CD4-positive, alpha-beta memory T cell (primary cell): ENCODE measurements around the gene COL23A1. TPM values are rescaled to one million over a fixed set of nuclear protein-coding genes. Genes with fewer than 3 reads are reported as not detected.
A peak's percentile ranks its signal among the peaks of the same experiment; 100 is the strongest.

ENCODE experiments used
- CTCF ChIA-PET: fragments of 350-600 bp; sonication (Branson Sonifier 250); formaldehyde crosslinking; loops from one replicate; lab custom pipeline; 2021; ENCODE audit warnings: inconsistent platforms; ENCODE audit not compliant: partially characterized antibody; lab: Charles Lee
- POLR2A ChIA-PET: fragments of 350-600 bp; sonication (Branson Sonifier 250); formaldehyde crosslinking; loops from one replicate; lab custom pipeline; 2021; ENCODE audit not compliant: partially characterized antibody; lab: Charles Lee
- DNase-seq, 5 donors: peaks; one replicate each; pipeline versions ENCODE4 v3.0.0 to v3.0.0-alpha.2; 2020 to 2022; ENCODE audit warnings: mixed read lengths in 1 of 5
- H3K27ac ChIP-seq: one replicate; pipeline ENCODE4 v1.7.0; 2013; ENCODE audit warnings: low read depth, low read length
- H3K27me3 ChIP-seq: 2 replicates; pipeline ENCODE4 v1.7.0; 2013; ENCODE audit warnings: mild to moderate bottlenecking, low read length, moderate library complexity; ENCODE audit not compliant: insufficient read depth
- H3K36me3 ChIP-seq: 2 replicates; pipeline ENCODE4 v1.7.0; 2013; ENCODE audit warnings: mild to moderate bottlenecking, low read length, moderate library complexity; ENCODE audit not compliant: insufficient read depth
- H3K4me1 ChIP-seq: 2 replicates; pipeline ENCODE4 v1.7.0; 2013; ENCODE audit warnings: mild to moderate bottlenecking, low read length, moderate library complexity; ENCODE audit not compliant: insufficient read depth
- H3K4me3 ChIP-seq, 2 donors: one replicate each; pipeline ENCODE4 v1.7.0; 2013; ENCODE audit warnings: low read length in 2 of 2, mild to moderate bottlenecking in 1 of 2
- H3K9me3 ChIP-seq, 2 donors: one replicate each; pipeline ENCODE4 v1.7.0; 2013; ENCODE audit warnings: low read length in 2 of 2, control low read depth in 1 of 2; ENCODE audit not compliant: control insufficient read depth in 1 of 2
- H3K27ac Mint-ChIP-seq, 7 donors: one replicate each; pipeline ENCODE4 v1.8.0; 2020 to 2021; ENCODE audit warnings: mixed read lengths in 7 of 7, mild to moderate bottlenecking in 6 of 7, inconsistent platforms in 3 of 7, moderate library complexity in 3 of 7
- H3K27me3 Mint-ChIP-seq, 2 donors: one replicate each; pipeline ENCODE4 v1.8.0; 2020 to 2021; ENCODE audit warnings: mixed read lengths in 2 of 2
- H3K36me3 Mint-ChIP-seq, 2 donors: one replicate each; pipeline ENCODE4 v1.8.0; 2020 to 2021; ENCODE audit warnings: mixed read lengths in 2 of 2, inconsistent platforms in 1 of 2, mild to moderate bottlenecking in 1 of 2
- H3K4me1 Mint-ChIP-seq, 4 donors: one replicate each; pipeline ENCODE4 v1.8.0; 2020 to 2021; ENCODE audit warnings: mixed read lengths in 4 of 4, mild to moderate bottlenecking in 1 of 4
- H3K4me3 Mint-ChIP-seq, 8 donors: one replicate each; pipeline ENCODE4 v1.8.0; 2020 to 2021; ENCODE audit warnings: mixed read lengths in 8 of 8, mild to moderate bottlenecking in 7 of 8, moderate library complexity in 6 of 8, inconsistent platforms in 3 of 8
- H3K9me3 Mint-ChIP-seq, 8 donors: one replicate each; pipeline ENCODE4 v1.8.0; 2020 to 2021; ENCODE audit warnings: mixed read lengths in 8 of 8, mild to moderate bottlenecking in 5 of 8, inconsistent platforms in 3 of 8, moderate library complexity in 1 of 8
- intact Hi-C: fragments of 100-400 bp; cut with micrococcal nuclease; formaldehyde crosslinking; loops from one replicate; pipeline ENCODE4 v1.15.1; 2023
- polyA plus RNA-seq, 2 donors: library from polyadenylated mRNA; unstranded; fragments of 300-500 nt; fragmentation: Illumina TruSeq; gene quantifications; one replicate each; pipeline ENCODE4 v1.2.3, GENCODE V29; 2021
- total RNA-seq, 2 experiments: library from RNA; stranded (reverse); gene quantifications; one replicate each; pipeline ENCODE4 v1.2.3, GENCODE V29; 2021

Gene COL23A1
- total and polyA plus RNA-seq, 4 experiments from 2014 or later, result 0.17 to 0.25 TPM; not detected in 2

GRCh38 chr5:178582291-178582690, 7.9 kb downstream of the COL23A1 start:
- Histone ChIP-seq H3K27ac (no peak overlapping the region), H3K9me3 (no peaks in the 10 kb centered on the region), H3K36me3 (no peaks in the 10 kb centered on the region), H3K27me3 (peaks cover 3% of the 10 kb centered on the region), H3K4me3 (no peak overlapping the region), H3K4me1 (no peaks in the 10 kb centered on the region)
- ChIA-PET CTCF (no interaction called here), POLR2A (no interaction called here)
- no peak overlapping the region for H3K4me3 Mint-ChIP-seq
- H3K36me3 Mint-ChIP-seq, result no peaks in the 10 kb centered on the region
- H3K27ac Mint-ChIP-seq, result no peak overlapping the region
- peaks cover 24 to 26% of the 10 kb centered on the region in 2 donors for H3K27me3 Mint-ChIP-seq
- H3K4me1 Mint-ChIP-seq, result no peaks in the 10 kb centered on the region
- intact Hi-C loops, result no loop called here
- DNase-seq, result no peak
- H3K9me3 Mint-ChIP-seq, result no peaks in the 10 kb centered on the region

- Mint-ChIP-seq H3K27ac (no peak overlapping the region), H3K9me3 (no peaks in the 10 kb centered on the region), H3K27me3 (peaks cover 20 to 24% of the 10 kb centered on the region in 2 donors), H3K36me3 (no peaks in the 10 kb centered on the region), H3K4me3 (no peak overlapping the region), H3K4me1 (no peaks in the 10 kb centered on the region)
- no peak overlapping the region for H3K4me3 ChIP-seq
- H3K27ac ChIP-seq, result no peak overlapping the region
- DNase-seq, result no peak
- H3K36me3 ChIP-seq, result no peaks in the 10 kb centered on the region
- H3K27me3 ChIP-seq, result peaks cover 3% of the 10 kb centered on the region
- no peaks in the 10 kb centered on the region for H3K9me3 ChIP-seq
- ChIA-PET CTCF (no interaction called here), POLR2A (no interaction called here)
- H3K4me1 ChIP-seq, result no peaks in the 10 kb centered on the region
- intact Hi-C loops, result no loop called here
These were observed 8.6 kb downstream of the COL23A1 start for GRCh38 chr5:178581621-178582020.

DNA sequence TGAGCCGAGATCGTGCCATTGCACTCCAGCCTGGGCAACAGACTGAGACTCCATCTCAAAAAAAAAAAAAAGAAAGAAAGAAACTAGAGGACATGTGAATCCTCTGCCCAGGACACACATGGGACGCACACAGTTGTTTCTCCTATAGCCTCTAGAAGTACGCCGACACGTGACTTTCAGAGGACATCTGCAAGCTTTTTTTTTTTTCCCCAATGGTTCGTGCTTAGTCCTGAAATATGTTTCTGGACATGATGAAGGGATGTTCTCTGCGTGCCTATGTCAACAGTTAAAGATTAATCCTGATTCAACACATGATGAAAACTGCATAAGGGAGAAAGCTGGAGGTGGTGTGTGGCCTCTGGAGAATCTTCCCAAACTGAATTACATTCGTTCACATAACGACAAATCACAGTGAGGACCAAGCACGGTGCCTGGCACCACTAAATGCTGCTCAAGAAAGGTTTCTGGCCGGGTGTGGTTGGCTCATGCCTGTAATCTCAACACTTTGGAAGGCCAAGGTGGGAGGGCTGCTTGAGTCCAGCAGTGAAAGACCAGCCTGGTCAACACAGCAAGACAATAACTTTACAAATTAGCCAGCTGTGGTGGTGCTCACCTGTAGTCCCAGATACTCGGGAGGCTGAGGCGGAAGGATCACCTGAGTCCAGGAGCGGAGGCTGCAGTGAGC, 9.8 kb downstream of the COL23A1 start:
- H3K27ac ChIP-seq, result no peak overlapping the region
- H3K4me3 Mint-ChIP-seq, result no peak overlapping the region
- H3K4me1 ChIP-seq, result no peaks in the 10 kb centered on the region
- H3K27me3 ChIP-seq, result peaks cover 3% of the 10 kb centered on the region
- H3K27ac Mint-ChIP-seq, result no peak overlapping the region
- no peak overlapping the region for H3K4me3 ChIP-seq
- ChIA-PET POLR2A (no interaction called here), CTCF (no interaction called here)
- peaks cover 18 to 28% of the 10 kb centered on the region in 2 donors for H3K27me3 Mint-ChIP-seq
- DNase-seq, result no peak
- H3K36me3 Mint-ChIP-seq, result no peaks in the 10 kb centered on the region
- H3K9me3 Mint-ChIP-seq, result peaks cover 0 to 1% (median 0%) of the 10 kb centered on the region in 8 donors
- intact Hi-C loops, result no loop called here
- H3K36me3 ChIP-seq, result no peaks in the 10 kb centered on the region
- H3K4me1 Mint-ChIP-seq, result peaks cover 0 to 1% (median 0%) of the 10 kb centered on the region in 4 donors
- no peaks in the 10 kb centered on the region for H3K9me3 ChIP-seq

GRCh38 chr5:178577944-178578343, 12.2 kb downstream of the COL23A1 start:
- Histone ChIP-seq H3K27ac (no peak overlapping the region), H3K36me3 (no peaks in the 10 kb centered on the region), H3K4me3 (no peak overlapping the region), H3K9me3 (no peaks in the 10 kb centered on the region), H3K27me3 (peaks cover 3% of the 10 kb centered on the region), H3K4me1 (no peaks in the 10 kb centered on the region)
- Mint-ChIP-seq H3K4me1 (peaks cover 0 to 1% (median 0%) of the 10 kb centered on the region in 4 donors), H3K9me3 (peaks cover 0 to 2% (median 0%) of the 10 kb centered on the region in 8 donors), H3K36me3 (no peaks in the 10 kb centered on the region), H3K27ac (no peak overlapping the region), H3K4me3 (peak overlapping the region in 1 of 8 donors; percentile 52), H3K27me3 (peaks cover 25 to 39% of the 10 kb centered on the region in 2 donors)
- intact Hi-C loops, result no loop called here
- POLR2A ChIA-PET, result no interaction called here
- DNase-seq, result no peak
- CTCF ChIA-PET, result no interaction called here

GRCh38 chr5:178577376-178577839, 12.8 kb downstream of the COL23A1 start:
- peaks cover 0 to 7% (median 4%) of the 10 kb centered on the region in 8 donors for H3K9me3 Mint-ChIP-seq
- Histone ChIP-seq H3K4me3 (no peak overlapping the region), H3K27ac (no peak overlapping the region), H3K27me3 (peaks cover 3% of the 10 kb centered on the region), H3K9me3 (no peaks in the 10 kb centered on the region), H3K36me3 (no peaks in the 10 kb centered on the region), H3K4me1 (no peaks in the 10 kb centered on the region)
- H3K27me3 Mint-ChIP-seq, result peaks cover 24 to 42% of the 10 kb centered on the region in 2 donors
- intact Hi-C loops, result no loop called here
- ChIA-PET CTCF (no interaction called here), POLR2A (no interaction called here)
- DNase-seq, result no peak
- peaks cover 0 to 1% (median 0%) of the 10 kb centered on the region in 4 donors for H3K4me1 Mint-ChIP-seq
- no peak overlapping the region for H3K27ac Mint-ChIP-seq
- H3K36me3 Mint-ChIP-seq, result no peaks in the 10 kb centered on the region
- no peak overlapping the region for H3K4me3 Mint-ChIP-seq

DNA sequence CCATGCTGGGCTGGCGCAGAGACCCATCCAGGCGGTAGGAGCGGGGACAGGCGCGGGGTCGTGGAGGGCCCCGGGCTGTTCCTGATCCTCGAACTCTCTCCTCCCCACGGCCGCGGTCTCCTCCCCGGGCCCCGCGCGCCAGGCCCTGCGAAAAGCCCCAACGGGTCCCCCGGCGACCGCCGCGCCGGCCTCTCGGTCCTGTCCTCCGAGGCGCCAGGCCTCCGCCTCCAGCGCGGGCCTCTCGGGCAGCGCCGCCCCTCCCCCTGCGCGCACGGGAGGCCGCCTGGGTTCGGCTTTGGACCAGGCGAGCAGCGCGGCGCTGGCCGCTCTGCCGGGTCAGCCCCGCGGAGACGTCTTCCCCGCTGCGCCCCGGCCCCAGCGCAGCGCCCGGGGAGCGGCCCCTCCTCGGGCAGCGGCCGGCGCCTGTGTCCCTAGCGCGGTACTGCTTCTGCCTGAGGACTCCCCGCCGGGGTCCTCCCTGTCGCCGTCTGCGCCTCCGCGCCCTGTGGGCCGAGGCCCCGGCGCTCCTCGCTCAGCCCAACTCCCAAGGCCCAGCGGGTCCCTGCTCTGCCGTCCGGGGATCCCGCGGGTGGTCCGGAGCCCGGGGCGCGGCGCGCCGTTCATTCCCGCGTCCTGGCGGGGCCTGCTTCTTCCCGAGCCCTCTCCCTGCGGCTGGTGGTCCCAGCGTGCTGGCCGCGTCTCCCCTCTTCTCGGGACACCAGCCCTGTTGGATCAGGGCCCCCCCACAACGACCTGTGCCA, 13.4 kb downstream of the COL23A1 start:
- ChIA-PET POLR2A (no interaction called here), CTCF (no interaction called here)
- no peaks in the 10 kb centered on the region for H3K36me3 Mint-ChIP-seq
- intact Hi-C loops, result no loop called here
- peaks cover 0 to 12% (median 4%) of the 10 kb centered on the region in 8 donors for H3K9me3 Mint-ChIP-seq
- H3K27ac Mint-ChIP-seq, result no peak overlapping the region
- Histone ChIP-seq H3K27ac (no peak overlapping the region), H3K9me3 (no peaks in the 10 kb centered on the region), H3K4me3 (no peak overlapping the region), H3K4me1 (no peaks in the 10 kb centered on the region), H3K36me3 (no peaks in the 10 kb centered on the region), H3K27me3 (peaks cover 3% of the 10 kb centered on the region)
- H3K4me1 Mint-ChIP-seq, result peaks cover 0 to 1% (median 0%) of the 10 kb centered on the region in 4 donors
- H3K4me3 Mint-ChIP-seq, result no peak overlapping the region
- no peak for DNase-seq
- peaks cover 24 to 40% of the 10 kb centered on the region in 2 donors for H3K27me3 Mint-ChIP-seq

DNA sequence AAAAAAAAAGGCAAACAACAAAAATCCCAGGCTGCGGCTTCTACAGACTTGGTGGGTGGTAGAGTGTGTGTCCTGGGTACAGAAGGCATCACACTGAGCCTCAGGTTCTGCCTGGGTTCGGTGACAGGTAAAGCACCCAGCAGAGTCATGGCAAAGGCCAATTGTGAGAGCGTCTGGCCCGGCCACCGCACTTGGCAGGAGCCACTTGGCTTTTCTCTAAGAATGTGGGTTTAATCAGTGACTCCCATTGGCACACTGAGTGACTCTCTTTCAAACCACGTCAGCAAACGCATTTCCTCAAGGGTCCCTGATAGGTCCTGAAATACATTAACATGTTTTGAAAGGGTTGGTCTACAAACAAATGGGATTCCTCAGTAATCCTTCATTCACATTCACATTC, 17.0 kb downstream of the COL23A1 start:
- Mint-ChIP-seq H3K27ac (no peak overlapping the region), H3K4me1 (peaks cover 0 to 1% (median 0%) of the 10 kb centered on the region in 4 donors), H3K4me3 (no peak overlapping the region), H3K27me3 (peaks cover 23 to 31% of the 10 kb centered on the region in 2 donors), H3K36me3 (no peaks in the 10 kb centered on the region), H3K9me3 (peaks cover 0 to 12% (median 4%) of the 10 kb centered on the region in 8 donors)
- intact Hi-C loops, result no loop called here
- Histone ChIP-seq H3K27ac (no peak overlapping the region), H3K4me3 (no peak overlapping the region), H3K9me3 (no peaks in the 10 kb centered on the region), H3K36me3 (no peaks in the 10 kb centered on the region), H3K4me1 (no peaks in the 10 kb centered on the region), H3K27me3 (peaks cover 3% of the 10 kb centered on the region)
- ChIA-PET POLR2A (no interaction called here), CTCF (no interaction called here)
- DNase-seq, result no peak
